HG03442 (cell line): ENCODE results near the gene UTS2R.

Experiments used
- ATAC-seq: cut with Tn5 transposase; IDR thresholded peaks from one replicate; pipeline ENCODE4 v1.9.1; 2021; ENCODE audit warnings: mild to moderate bottlenecking, moderate library complexity; ENCODE audit not compliant: unreplicated experiment

UTS2R gene

GRCh38 chr17:82388223-82388921 is 16.8 kb downstream of the UTS2R start:
- ATAC-seq = no peak

GRCh38 chr17:82388922-82389283 is 17.3 kb downstream of the UTS2R start:
- ATAC-seq = no peak

- ATAC-seq = no peak
Measured at GRCh38 chr17:82389379-82389778, 17.8 kb downstream of the UTS2R start.

GRCh38 chr17:82390015-82390859 is 18.7 kb downstream of the UTS2R start:
- no peak for ATAC-seq

- no peak for ATAC-seq
Measured at GRCh38 chr17:82390860-82391435, 19.4 kb downstream of the UTS2R start.

GRCh38 chr17:82391496-82392066 is 20.0 kb downstream of the UTS2R start:
- ATAC-seq = no peak

GRCh38 chr17:82392209-82392920 is 20.8 kb downstream of the UTS2R start:
- ATAC-seq = no peak

- no peak for ATAC-seq
Measured at GRCh38 chr17:82392941-82393340, 21.4 kb downstream of the UTS2R start.

GRCh38 chr17:82394278-82394677 is 22.7 kb downstream of the UTS2R start:
- no peak for ATAC-seq

GRCh38 chr17:82396601-82397435 is 25.3 kb downstream of the UTS2R start:
- ATAC-seq = no peak

GRCh38 chr17:82397449-82398335 is 26.1 kb downstream of the UTS2R start:
- no peak for ATAC-seq

- no peak for ATAC-seq
Measured at GRCh38 chr17:82399041-82399441, 27.5 kb downstream of the UTS2R start.

GRCh38 chr17:82399601-82400101 is 28.1 kb downstream of the UTS2R start:
- ATAC-seq = no peak

- no peak for ATAC-seq
Measured at GRCh38 chr17:82400206-82400605, 28.6 kb downstream of the UTS2R start.

- ATAC-seq = no peak
Measured at GRCh38 chr17:82400830-82401229, 29.3 kb downstream of the UTS2R start.

- ATAC-seq = no peak
Measured at GRCh38 chr17:82402865-82403264, 31.3 kb downstream of the UTS2R start.

- no peak for ATAC-seq
Measured at GRCh38 chr17:82403662-82404660, 32.4 kb downstream of the UTS2R start.

GRCh38 chr17:82405051-82405450 is 33.5 kb downstream of the UTS2R start:
- ATAC-seq = no peak
